Measurements from ENCODE around the gene USP32. TPM values are rescaled to one million over a fixed set of nuclear protein-coding genes. Genes with fewer than 3 reads are reported as not detected.

The USP32 gene
- total RNA-seq, 1 donor from 2014 or later, result 39.1 TPM

DNA sequence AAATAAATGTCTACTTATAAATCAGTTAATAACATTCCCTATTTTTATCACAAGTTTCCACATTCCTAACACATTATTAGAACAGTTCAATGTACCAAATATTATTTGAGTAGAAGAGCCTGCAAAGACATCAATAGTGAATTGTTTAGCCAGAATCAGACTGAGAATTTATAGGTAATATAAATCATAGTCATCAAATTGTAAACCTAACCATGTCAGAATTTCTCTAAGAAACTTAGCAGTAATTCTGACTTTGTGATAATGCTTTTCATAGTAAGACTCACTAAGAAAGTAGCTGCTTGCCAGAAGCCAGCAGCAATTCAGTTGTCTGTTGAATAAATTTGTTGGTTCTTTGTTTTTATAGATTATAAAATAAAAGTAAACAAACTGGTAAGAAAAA is 111.3 kb downstream of the USP32 start:
- no peaks in the 10 kb centered on the region for H3K27me3 Mint-ChIP-seq
- no peak for TF ChIP-seq CTCF (conservative IDR thresholded peaks at IDR 0.05)
- peaks cover 4% of the 10 kb centered on the region for H3K36me3 Mint-ChIP-seq
- H3K4me3 Mint-ChIP-seq, result no peak overlapping the region
- DNase-seq (ENCODE audit: extremely low spot score, unreplicated experiment), result no peak
- H3K4me1 Mint-ChIP-seq (ENCODE audit: unreplicated experiment), result no peaks in the 10 kb centered on the region
- H3K27ac Mint-ChIP-seq, result no peak overlapping the region
- H3K9me3 Mint-ChIP-seq, result no peaks in the 10 kb centered on the region

GRCh38 chr17:60278237-60278636 is 113.7 kb downstream of the USP32 start:
- no peaks in the 10 kb centered on the region for H3K4me1 Mint-ChIP-seq (ENCODE audit: unreplicated experiment)
- no peaks in the 10 kb centered on the region for H3K9me3 Mint-ChIP-seq
- H3K27me3 Mint-ChIP-seq, result no peaks in the 10 kb centered on the region
- no peaks in the 10 kb centered on the region for H3K36me3 Mint-ChIP-seq
- no peak overlapping the region for H3K27ac Mint-ChIP-seq
- TF ChIP-seq CTCF (conservative IDR thresholded peaks at IDR 0.05), result no peak
- DNase-seq (ENCODE audit: extremely low spot score, unreplicated experiment), result no peak
- H3K4me3 Mint-ChIP-seq, result no peak overlapping the region

DNA sequence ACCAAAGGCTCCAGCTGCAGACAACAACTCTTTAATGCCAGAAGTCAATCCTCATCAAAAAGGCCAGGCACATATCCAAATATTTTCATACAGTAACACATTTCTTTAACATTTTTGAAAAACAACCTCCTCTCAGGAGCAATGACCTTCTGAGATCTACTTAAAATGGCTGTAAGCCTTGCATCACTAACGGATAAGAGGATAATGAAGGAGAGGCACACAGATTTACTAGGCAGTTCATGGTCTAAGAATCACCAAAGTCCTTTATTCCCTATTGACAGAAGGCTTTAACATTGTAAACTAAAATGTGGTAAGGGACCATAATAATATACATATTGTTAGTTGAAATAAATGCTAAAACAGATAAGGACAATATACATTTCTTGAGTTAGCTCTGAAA is 114.7 kb downstream of the USP32 start:
- H3K36me3 Mint-ChIP-seq, result no peaks in the 10 kb centered on the region
- no peaks in the 10 kb centered on the region for H3K9me3 Mint-ChIP-seq
- H3K27ac Mint-ChIP-seq, result no peak overlapping the region
- no peaks in the 10 kb centered on the region for H3K27me3 Mint-ChIP-seq
- H3K4me1 Mint-ChIP-seq (ENCODE audit: unreplicated experiment), result no peaks in the 10 kb centered on the region
- no peak for DNase-seq (ENCODE audit: extremely low spot score, unreplicated experiment)
- no peak overlapping the region for H3K4me3 Mint-ChIP-seq
- TF ChIP-seq CTCF (conservative IDR thresholded peaks at IDR 0.05), result no peak

DNA sequence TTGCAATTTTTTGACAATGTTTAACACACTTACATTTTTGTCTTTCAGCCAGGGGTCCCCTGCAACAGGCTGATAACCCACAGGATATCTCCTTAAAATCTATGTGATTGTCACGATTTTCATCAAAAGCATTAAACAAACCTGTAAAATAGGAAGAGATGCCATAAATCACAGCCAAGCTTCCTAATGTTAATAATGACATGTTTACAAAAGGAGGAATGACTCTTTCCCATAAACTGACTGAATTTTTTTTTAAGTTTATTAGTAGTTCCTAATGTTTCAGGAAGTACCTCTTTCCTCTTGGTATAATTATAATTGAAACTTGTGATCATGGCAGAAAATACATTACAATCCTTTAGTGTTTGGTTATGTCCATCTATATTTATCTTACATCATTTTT is 122.5 kb downstream of the USP32 start:
- H3K4me3 Mint-ChIP-seq, result no peak overlapping the region
- H3K4me1 Mint-ChIP-seq (ENCODE audit: unreplicated experiment), result no peaks in the 10 kb centered on the region
- peaks cover 8% of the 10 kb centered on the region for H3K36me3 Mint-ChIP-seq
- H3K9me3 Mint-ChIP-seq, result no peaks in the 10 kb centered on the region
- H3K27ac Mint-ChIP-seq, result no peak overlapping the region
- no peak for DNase-seq (ENCODE audit: extremely low spot score, unreplicated experiment)
- no peaks in the 10 kb centered on the region for H3K27me3 Mint-ChIP-seq
- no peak for TF ChIP-seq CTCF (conservative IDR thresholded peaks at IDR 0.05)

GRCh38 chr17:60260540-60260939 is 131.4 kb downstream of the USP32 start:
- Mint-ChIP-seq H3K36me3 (peaks cover 26% of the 10 kb centered on the region), H3K4me1 (ENCODE audit: unreplicated experiment) (no peaks in the 10 kb centered on the region), H3K27me3 (no peaks in the 10 kb centered on the region), H3K9me3 (no peaks in the 10 kb centered on the region), H3K4me3 (no peak overlapping the region), H3K27ac (no peak overlapping the region)
- no peak for DNase-seq (ENCODE audit: extremely low spot score, unreplicated experiment)
- no peak for TF ChIP-seq CTCF (conservative IDR thresholded peaks at IDR 0.05)

GRCh38 chr17:60258313-60258712 is 133.6 kb downstream of the USP32 start:
- no peak for DNase-seq (ENCODE audit: extremely low spot score, unreplicated experiment)
- Mint-ChIP-seq H3K36me3 (peaks cover 19% of the 10 kb centered on the region), H3K4me3 (no peak overlapping the region), H3K9me3 (no peaks in the 10 kb centered on the region), H3K27me3 (no peaks in the 10 kb centered on the region), H3K27ac (no peak overlapping the region), H3K4me1 (ENCODE audit: unreplicated experiment) (no peaks in the 10 kb centered on the region)
- TF ChIP-seq CTCF (conservative IDR thresholded peaks at IDR 0.05), result no peak
